HG03097 (cell line): ENCODE results near the gene FILIP1L.
"Not testable (repeated sequence)": the region's sequence is repeated elsewhere in the genome, so short reads cannot be mapped to it uniquely, and the experiment has no call there.

Experiments
- ATAC-seq: cut with Tn5 transposase; IDR thresholded peaks from one replicate; pipeline ENCODE4 v1.9.1; 2021; ENCODE audit not compliant: unreplicated experiment, low FRiP score

The FILIP1L gene

DNA sequence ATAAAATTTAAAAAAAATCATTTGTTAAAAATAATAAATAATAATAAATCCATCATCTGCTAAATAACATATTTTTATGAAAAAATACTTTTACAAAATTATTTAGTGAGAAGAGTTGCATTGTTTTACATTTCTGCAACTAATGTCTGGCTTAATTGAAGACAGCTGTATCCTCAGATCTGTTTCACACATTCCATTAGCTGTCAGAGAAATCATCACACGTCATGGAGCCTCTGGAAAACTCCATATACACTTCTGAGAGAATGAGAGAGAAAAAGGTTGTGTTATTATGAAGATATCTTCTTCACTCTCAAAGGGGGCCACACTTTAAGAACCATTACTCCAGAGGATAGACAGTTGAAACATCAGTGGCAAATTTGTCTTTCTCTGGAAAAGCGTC, 255.8 kb downstream of the FILIP1L start:
- no peak for ATAC-seq

GRCh38 chr3:99857278-99857677, 257.0 kb downstream of the FILIP1L start:
- no peak for ATAC-seq

DNA sequence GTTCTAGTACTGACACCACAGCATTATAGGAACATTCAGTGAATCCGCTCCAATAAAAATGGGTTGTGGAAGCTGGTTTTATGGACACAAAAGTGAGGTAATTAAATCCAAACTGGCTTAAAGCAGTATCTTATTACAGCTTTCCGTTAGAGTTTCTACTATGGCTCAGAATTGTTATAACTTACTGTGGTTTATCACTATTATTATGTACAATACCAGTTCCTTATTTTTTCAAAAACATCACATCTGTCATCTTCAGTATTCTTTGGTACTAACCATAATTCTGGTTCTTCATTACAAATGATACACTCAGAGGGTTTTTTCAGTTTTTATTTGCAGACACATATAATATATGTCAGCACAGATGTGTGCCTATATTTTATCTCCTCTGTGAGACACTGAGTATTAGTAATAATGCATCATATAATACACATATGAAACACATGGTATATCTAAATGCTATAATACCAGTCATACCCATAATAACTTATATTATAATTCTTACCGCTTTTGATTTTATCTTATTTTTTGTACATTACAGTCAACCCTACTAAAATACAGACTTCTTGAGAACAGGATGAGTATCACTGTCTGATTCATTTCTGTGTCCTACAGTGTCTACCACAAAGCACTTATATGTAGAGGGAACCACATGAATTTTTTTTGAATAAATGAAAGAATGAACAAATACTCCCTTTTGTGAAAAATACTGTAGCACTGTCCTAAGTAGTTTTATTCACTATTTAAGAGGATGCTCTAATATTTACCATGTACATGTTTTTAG, 257.7 kb downstream of the FILIP1L start:
- no peak for ATAC-seq

DNA sequence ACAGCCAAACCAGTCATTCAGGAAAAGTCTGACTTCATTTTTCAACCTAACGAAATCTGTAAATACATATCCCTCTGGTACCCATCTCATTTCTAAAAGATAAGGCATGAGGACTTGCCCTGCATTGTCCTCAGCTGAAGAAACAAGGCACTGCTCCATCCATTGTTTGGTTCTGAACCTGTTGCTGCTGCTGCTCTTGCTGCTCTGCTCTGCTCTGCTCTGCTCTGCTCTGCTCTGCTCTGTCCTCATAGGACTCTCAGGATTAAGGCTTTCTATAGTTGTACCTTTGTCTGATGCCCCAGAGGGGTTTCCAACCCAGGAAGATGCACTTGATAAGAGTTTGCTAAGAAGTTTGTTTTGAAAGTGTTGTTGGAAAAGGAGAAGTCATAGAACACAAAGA, 258.4 kb downstream of the FILIP1L start:
- ATAC-seq = no peak

- ATAC-seq = no peak
Measured at GRCh38 chr3:99854756-99855298, 259.5 kb downstream of the FILIP1L start.

GRCh38 chr3:99852851-99853250, 261.4 kb downstream of the FILIP1L start:
- no peak for ATAC-seq

- ATAC-seq = no peak
Measured at GRCh38 chr3:99851955-99852354, 262.3 kb downstream of the FILIP1L start.

GRCh38 chr3:99850608-99851007, 263.7 kb downstream of the FILIP1L start:
- no peak for ATAC-seq

- ATAC-seq = no peak
Measured at GRCh38 chr3:99848433-99848832, 265.9 kb downstream of the FILIP1L start.

DNA sequence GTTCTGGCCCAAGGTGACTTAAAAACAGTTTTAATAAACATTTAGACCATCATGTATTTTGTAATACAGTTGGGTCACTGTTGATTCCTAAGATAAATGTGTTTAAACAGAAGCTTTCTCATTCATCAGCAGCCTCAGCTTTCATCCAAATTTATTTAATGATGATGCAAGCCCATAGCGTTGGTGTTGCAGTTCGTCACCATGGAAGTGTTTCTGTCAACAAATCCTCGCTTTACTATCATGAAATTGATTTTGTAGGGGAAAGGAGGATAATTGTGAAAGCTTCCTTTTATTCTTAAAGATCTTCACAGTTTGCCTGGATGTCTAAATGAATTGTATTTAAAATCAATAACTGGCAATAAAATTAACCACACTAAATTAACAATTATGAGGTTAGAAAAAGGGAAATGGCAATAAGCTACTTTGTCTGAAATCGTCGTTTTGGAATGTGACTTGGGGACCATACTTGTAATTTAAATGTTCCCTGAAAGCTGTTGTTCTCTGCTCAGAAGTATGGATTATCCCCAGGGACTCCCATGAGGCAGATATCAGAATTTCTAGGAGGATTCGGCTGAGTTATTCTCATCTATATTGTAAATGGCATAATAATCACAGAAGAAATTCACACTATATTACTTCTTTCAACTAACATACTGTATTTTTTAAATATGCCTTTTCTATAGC, 267.7 kb downstream of the FILIP1L start:
- no peak for ATAC-seq

DNA sequence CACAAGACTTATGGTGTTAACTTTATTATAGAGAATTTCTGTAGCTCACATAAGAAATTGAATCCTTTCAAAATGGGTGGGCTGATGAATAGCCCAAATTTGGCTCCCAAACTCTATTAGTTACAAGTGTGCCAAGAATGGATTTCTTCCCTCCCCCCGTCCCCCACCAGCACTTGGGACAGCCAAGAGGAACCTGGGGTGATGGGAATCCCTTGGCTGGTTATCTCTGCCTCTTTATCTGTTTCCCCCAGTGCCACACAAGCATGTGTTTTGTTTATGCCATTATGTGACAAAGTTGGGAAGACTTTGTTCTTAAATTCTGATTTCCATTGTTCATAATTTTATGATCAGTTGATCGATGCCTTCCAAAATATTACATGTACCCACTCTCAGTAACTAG, 268.3 kb downstream of the FILIP1L start:
- no peak for ATAC-seq

- ATAC-seq = no peak
Measured at GRCh38 chr3:99845331-99845730, 269.0 kb downstream of the FILIP1L start.

DNA sequence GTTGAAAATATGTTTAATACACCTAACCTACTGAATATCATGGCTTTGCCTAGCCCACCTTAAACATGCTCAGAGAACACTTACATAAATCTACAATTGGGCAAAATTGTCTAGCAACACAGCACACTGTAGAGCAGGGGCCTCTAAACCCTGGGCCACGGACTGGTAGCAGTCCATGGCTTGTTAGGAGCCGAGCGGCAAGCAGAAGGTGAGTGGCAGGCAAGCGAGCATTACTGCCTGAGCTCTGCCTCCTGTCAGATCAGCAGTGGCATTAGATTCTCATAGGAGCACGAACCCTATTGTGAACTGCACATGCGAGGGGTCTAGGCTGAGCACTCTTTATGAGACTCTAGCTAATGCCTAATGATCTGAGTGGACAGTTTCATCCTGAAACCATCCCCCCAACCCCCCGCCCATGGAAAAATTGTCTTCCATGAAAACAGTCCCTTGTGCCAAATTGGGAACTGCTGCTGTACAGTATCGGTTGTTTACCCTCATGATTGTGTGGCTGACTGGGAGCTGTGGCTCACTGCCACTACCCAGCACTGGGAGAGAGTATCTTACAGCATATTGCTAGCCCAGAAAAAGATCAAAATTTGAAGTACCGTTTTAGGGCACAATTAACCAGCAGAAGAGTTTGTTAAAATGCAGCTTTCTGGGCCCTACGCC, 270.6 kb downstream of the FILIP1L start:
- ATAC-seq = no peak

DNA sequence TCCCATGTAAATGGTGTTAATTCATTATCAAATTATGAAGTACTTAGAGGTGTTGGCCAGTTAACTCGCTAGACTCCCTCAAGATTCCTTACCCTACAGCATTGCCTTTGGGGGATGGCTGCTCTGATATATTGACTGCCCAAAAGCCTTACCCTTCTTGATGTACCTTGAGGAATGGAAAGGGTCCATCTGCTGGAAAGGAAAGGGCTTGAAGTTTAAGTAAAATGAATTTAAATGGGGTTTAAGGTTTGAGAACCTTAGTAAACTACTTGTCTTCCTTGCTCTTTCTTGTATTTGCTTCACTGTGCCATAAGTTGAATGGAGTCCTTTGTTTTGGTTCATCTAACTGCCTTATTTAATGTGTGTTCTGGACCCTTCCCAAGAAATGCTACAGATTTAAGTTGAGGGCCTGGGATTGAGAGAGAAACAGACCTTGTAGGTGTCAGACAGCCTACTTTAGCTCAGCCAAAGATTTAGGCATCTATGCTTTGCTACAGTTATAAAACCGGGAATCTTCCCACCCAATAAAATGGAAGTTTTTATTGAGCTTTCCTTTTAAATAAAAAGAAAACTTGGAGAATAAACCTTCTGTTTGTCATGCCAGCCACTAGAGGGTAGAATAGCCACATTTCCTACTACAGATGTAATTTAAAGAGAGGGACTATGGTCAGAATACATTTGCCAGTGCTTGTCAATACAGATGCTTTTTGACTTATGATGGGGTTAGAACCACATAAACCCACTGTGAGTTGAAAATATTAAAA, 271.3 kb downstream of the FILIP1L start:
- peak; percentile 55 for ATAC-seq

DNA sequence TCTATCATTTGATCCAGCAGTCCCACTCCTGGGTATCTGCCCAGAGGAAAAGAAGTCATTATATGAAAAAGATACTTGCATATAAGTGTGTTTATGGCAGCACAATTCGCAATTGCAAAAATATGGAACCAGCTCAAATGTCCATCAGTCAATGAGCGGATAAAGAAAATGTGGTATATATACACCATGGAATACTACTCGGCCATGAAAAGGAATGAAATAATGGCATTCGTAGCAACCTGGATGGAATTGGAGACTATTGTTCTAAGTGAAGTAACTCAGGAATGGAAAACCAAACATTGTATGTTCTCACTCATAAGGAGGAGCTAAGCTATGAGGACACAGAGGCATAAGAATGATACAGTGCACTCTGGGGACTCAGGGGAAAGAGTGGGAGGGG, 272.4 kb downstream of the FILIP1L start:
- ATAC-seq = not testable (repeated sequence)

DNA sequence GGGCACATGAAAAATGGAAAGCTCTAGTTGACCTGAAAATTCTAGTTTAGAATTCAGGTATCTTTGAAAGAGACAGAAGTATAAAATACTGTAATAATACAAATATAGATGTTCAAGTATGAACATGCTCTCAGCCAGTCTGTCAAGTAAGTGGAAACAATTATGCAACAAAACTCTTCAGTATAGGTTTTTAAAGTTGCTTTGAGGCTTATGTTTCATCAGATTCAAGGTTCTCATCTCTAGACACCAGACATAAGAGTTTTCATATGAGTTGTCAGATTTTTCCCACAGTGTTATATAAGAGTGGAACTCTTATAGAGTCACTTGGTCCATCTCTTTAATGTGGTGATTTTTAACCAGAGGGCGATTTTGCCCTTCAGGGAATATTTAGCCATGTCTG, 274.7 kb downstream of the FILIP1L start:
- ATAC-seq = no peak

GRCh38 chr3:99838755-99839154, 275.5 kb downstream of the FILIP1L start:
- ATAC-seq = no peak

DNA sequence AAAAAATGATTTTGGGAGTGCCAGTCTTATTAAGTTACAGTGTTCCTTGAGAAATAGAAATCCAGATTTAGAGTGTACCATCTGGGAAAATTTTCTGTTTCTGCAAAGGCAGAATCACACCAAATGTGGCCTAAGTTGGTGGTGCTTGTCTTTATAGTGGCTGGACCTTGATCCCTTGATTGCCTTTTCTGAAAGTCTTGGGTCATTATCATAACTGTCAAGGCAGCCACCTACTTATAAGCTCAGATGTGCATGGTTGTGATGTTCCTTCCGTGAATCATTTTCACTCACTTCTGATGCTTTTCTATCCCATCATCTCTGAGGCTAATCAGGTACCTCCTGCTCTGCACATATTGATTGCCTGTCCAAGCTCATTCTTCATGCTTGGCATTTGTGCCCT, 276.6 kb downstream of the FILIP1L start:
- ATAC-seq = no peak

DNA sequence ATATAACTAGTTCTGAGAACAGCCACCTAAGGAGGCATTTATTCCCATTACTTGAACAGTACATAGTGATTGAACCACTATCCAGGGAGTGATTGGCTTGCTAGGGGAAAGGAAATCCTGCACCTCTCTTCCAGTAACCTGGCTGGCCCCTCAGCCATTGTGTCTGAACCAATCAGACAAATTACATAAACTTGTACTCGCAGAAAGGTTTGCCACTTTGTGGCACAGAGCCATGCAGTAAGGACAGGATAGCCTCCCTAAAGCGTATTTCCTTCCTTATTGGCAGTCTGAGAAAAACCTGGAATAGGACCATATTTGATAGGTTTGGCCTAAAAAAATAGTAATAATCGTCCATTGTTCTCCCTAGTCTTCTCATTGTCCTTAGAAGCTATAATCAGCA, 277.6 kb downstream of the FILIP1L start:
- ATAC-seq = no peak

- ATAC-seq = no peak
Measured at GRCh38 chr3:99834211-99834957, 279.9 kb downstream of the FILIP1L start.
